GM12892 (cell line): Measurements from ENCODE around the gene LRCH1.

Experiments
- POLR2A ChIP-seq: IDR thresholded peaks from 2 replicates; pipeline ENCODE4 v1.6.1; 2011; ENCODE audit warnings: low read depth, low read length, control low read depth
- POLR2AphosphoS5 ChIP-seq: IDR thresholded peaks from 2 replicates; pipeline ENCODE4 v1.6.1; 2011; ENCODE audit warnings: low read depth, low read length, control low read depth
- TAF1 ChIP-seq: IDR thresholded peaks from 2 replicates; pipeline ENCODE4 v1.6.1; 2011; ENCODE audit warnings: low read depth, mild to moderate bottlenecking, control low read depth, low read length, borderline replicate concordance

DNA sequence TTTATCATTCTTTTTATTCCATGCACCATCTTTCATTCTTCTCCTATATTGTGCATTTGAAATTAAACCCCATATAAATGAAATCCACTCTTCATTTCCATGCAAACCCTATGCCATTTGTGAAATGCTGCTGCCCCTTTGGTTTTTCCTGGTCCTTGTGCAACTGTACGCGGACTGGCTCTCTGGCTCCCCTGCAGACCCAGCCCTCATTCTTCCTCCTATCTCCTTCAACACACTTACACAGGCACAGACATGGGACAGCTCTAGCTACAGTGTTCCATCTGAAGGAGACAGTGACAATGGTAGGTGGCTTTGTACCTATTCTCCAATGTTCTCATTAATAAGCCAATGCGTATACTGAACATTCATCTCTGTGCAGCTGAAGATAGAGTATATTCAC lies 162.4 kb downstream of the LRCH1 start:
- TF ChIP-seq POLR2AphosphoS5 (no peak), POLR2A (no peak), TAF1 (no peak)
